Thoracic aorta (tissue), 2 donors: Measurements from ENCODE around the gene CD109. TPM values are rescaled to one million over a fixed set of nuclear protein-coding genes. Genes with fewer than 3 reads are reported as not detected.

ENCODE experiments used
- ATAC-seq: fragments of 150-250 bp; one replicate; pipeline ENCODE4 v1.8.0; 2017; ENCODE audit warnings: low read depth; ENCODE audit not compliant: insufficient number of reproducible peaks, low FRiP score
- DNase-seq: peaks from one replicate; pipeline ENCODE4 v3.0.0-alpha.2; 2020; ENCODE audit warnings: low spot score
- H3K27ac ChIP-seq, 2 donors: fragments of 200-600 bp; sonication (generic); 1 replicate in 1 of 2; 2 replicates in 1 of 2; pipeline ENCODE4 v1.5.1; 2016; ENCODE audit warnings: mild to moderate bottlenecking in 2 of 2, moderate library complexity in 2 of 2
- H3K27me3 ChIP-seq: fragments of 200-600 bp; sonication (generic); replicated peaks from 2 replicates; pipeline ENCODE4 v1.6.0; 2016; ENCODE audit warnings: mild to moderate bottlenecking; ENCODE audit not compliant: insufficient read depth
- H3K36me3 ChIP-seq: fragments of 200-600 bp; sonication (generic); one replicate; pipeline ENCODE4 v1.5.1; 2016
- H3K4me1 ChIP-seq, 2 donors: fragments of 200-600 bp; sonication (generic); 1 replicate in 1 of 2; 2 replicates in 1 of 2; pipeline versions ENCODE4 v1.5.1 to v1.6.0; 2016; ENCODE audit warnings: low read depth in 2 of 2, mild to moderate bottlenecking in 1 of 2; ENCODE audit not compliant: control insufficient read depth in 1 of 2
- H3K4me3 ChIP-seq: fragments of 200-600 bp; sonication (generic); 2 replicates; pipeline ENCODE4 v1.5.1; 2016; ENCODE audit warnings: mild to moderate bottlenecking
- H3K9me3 ChIP-seq: fragments of 200-600 bp; sonication (generic); 2 replicates; pipeline ENCODE4 v1.5.1; 2016
- total RNA-seq, 2 donors: library from RNA; depleted of rRNA; stranded (reverse); fragments of >200 nt; gene quantifications; one replicate each; pipeline versions ENCODE4 v1.1.0 to v1.2.3, GENCODE V29; 2016
- TF ChIP-seq, protein P1 (sequence below): fragments of 200-600 bp; sonication (generic); IDR thresholded peaks from one replicate; pipeline ENCODE4 v1.5.1; 2019; ENCODE audit warnings: antibody characterized with exemption

Gene CD109
- total RNA-seq, 2 donors from 2014 or later = 12.6 to 21.3 TPM

DNA sequence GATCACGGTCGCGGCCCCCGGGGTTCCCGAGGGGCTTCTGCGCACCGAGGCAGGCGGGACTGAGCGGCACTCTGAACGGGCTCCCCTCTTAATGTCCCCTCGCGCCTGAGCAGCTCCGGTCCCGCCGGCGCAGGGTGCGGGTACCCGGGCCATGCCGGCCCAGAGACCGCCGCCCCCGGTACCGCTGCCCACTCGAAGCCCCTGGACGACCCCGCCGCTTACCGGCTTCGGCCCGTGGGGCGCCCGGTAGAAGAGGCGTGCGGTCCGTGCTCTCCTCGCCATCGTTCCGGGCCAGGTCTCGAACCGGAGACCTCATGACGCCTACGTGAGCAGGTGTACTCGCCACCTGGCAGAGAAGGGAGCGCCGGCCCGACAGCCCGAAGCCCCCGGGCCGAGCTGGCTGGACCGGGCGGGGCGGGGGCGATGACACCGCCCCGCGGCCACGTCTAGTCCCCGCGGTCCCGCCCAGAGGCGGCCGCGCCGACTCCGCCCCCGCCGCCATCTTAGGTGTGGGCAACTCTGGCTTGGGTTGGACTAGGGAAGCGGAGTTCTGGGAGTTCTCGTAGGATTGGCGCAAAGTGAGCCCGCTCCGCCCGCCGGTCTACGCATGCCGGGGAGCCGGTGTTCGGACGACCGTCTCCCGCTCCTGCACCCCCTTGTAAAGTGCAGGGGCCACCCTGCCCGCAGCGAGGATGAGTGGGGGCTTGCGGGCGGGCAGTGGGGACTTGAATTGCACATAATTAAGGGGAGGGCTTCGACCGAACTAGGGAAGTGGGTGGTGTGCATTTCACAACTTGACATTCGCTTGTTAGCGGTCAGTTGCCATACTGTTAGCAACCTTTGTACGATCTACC is 42.2 kb upstream of the CD109 start, which contains the start of gene SLC17A5:
TSS of gene SLC17A5 (minus strand) at position 422 of the 854 bp plus-strand sequence. CDS start at position 316, 106 bp downstream.
- ATAC-seq (peak; percentile 99), DNase-seq (peak; percentile 79)
- H3K27me3 ChIP-seq = no peaks in the 10 kb centered on the region
- peak within 1 kb of the TSS; percentile 100 for H3K4me3 ChIP-seq
- peak within 1 kb of the TSS; percentile 95 for H3K27ac ChIP-seq
- peaks cover 8 to 10% of the 10 kb centered on the region in 2 donors for H3K4me1 ChIP-seq
- no peaks in the 10 kb centered on the region for H3K36me3 ChIP-seq
- H3K9me3 ChIP-seq = no peaks in the 10 kb centered on the region
- TF ChIP-seq, protein P1, sequence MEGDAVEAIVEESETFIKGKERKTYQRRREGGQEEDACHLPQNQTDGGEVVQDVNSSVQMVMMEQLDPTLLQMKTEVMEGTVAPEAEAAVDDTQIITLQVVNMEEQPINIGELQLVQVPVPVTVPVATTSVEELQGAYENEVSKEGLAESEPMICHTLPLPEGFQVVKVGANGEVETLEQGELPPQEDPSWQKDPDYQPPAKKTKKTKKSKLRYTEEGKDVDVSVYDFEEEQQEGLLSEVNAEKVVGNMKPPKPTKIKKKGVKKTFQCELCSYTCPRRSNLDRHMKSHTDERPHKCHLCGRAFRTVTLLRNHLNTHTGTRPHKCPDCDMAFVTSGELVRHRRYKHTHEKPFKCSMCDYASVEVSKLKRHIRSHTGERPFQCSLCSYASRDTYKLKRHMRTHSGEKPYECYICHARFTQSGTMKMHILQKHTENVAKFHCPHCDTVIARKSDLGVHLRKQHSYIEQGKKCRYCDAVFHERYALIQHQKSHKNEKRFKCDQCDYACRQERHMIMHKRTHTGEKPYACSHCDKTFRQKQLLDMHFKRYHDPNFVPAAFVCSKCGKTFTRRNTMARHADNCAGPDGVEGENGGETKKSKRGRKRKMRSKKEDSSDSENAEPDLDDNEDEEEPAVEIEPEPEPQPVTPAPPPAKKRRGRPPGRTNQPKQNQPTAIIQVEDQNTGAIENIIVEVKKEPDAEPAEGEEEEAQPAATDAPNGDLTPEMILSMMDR = no peak

DNA sequence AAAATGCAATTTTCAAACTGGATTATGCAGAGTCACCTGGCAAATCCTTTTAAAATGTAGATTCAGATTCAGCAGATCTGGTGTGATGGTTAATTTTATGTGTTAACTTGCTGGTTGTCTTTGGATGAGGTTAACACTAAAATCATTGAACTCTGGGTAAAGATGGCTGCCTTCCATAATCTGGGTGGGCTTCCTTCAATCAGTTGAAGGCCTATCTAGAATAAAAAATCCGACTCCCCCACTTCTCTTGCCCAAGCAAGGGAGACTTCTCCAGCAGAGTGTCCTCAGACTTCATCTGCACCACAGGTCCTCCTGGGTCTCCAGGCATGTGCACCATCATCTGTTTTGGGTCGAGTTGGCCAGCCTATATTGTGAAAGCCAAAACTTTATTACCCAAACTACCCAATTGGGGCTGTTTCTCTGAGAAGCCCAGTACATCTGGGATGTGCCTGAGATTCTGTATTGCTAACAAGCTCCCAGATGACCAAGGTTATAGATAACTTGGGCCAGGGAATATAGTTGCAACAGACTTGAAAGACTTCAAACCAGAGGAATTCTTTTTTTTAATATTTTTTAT is 40.6 kb upstream of the CD109 start:
- Histone ChIP-seq H3K4me3 (peak overlapping the region; percentile 100), H3K9me3 (no peaks in the 10 kb centered on the region), H3K36me3 (no peaks in the 10 kb centered on the region), H3K4me1 (peaks cover 8 to 10% of the 10 kb centered on the region in 2 donors), H3K27ac (peak overlapping the region; percentile 95), H3K27me3 (no peaks in the 10 kb centered on the region)
- no peak for ATAC-seq
- DNase-seq = no peak
- TF ChIP-seq, protein P1 = no peak

DNA sequence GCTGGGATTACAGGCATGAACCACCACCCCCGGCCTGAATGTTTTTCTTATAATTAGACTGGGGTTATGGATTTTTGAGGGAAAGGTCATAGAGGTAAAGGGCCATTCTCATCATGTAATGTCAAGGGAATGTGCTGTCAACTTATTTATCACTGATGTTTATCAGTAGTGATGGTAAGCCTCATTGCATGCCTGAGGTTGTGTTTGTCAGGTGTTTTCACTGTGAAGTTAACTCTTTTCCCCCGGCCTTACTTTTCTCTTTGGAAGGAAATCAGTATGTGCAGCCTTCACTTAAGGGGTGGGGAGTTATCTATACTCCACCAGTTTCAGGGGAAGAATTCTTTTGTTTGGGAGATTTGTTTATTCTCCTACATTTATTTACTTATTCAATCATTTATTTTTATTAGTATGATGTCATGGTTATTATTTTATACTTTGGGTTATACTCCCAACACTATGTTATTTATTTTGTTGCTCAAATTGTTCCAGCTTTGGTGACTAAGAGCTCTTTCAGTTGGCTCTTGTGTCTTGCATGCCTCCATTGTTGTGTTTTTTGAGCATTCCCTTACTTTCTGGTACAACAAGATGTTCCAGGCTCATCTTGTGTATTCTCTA is 39.4 kb upstream of the CD109 start:
- Histone ChIP-seq H3K27me3 (no peaks in the 10 kb centered on the region), H3K4me3 (no peak overlapping the region), H3K36me3 (no peaks in the 10 kb centered on the region), H3K4me1 (peaks cover 8 to 10% of the 10 kb centered on the region in 2 donors), H3K9me3 (no peaks in the 10 kb centered on the region), H3K27ac (no peak overlapping the region)
- DNase-seq = no peak
- ATAC-seq = no peak
- TF ChIP-seq, protein P1 = no peak

DNA sequence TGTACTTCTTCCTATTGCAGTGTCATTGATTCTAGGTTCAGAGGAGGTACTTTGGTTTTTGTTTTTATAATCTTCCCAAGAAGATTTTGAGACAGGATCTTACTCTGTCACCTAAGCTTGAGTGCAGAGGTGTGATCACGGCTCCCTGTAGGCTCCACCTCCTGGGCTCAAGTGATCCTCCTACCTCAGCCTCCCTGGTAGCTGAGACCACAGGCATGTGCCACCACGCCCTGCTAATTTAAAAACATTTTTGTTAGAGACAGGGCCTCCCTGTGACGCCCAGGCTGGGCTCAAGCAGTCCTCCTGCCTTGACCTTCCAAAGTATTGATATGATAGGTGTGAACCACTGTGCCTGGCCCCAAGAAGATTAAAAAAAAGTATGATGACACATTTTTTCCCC is 38.8 kb upstream of the CD109 start:
- H3K27ac ChIP-seq = no peak overlapping the region
- H3K4me1 ChIP-seq = peaks cover 6 to 10% of the 10 kb centered on the region in 2 donors
- ATAC-seq = no peak
- TF ChIP-seq, protein P1 = no peak
- H3K27me3 ChIP-seq = no peaks in the 10 kb centered on the region
- no peak for DNase-seq
- H3K36me3 ChIP-seq = no peaks in the 10 kb centered on the region
- H3K4me3 ChIP-seq = no peak overlapping the region
- H3K9me3 ChIP-seq = no peaks in the 10 kb centered on the region

DNA sequence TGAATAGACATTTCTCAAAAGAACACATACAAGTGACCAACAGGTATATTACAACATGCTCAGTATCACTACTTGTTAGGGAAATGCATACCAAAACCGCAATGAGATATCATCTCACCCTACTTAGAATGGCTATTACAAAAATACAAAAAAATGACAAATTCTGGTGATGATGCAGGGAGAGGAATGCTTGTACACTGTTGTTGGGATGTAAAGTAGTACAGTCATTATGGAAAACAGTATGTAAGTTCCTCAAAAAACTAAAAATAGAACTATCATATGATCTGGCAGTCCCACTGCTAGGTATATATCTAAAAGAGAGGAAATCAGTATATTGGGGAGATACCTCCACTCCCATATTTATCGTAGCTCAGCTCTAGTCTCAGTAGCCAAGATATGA is 31.3 kb upstream of the CD109 start:
- no peaks in the 10 kb centered on the region for H3K27me3 ChIP-seq
- no peaks in the 10 kb centered on the region for H3K4me1 ChIP-seq
- H3K4me3 ChIP-seq = no peak overlapping the region
- DNase-seq = no peak
- H3K9me3 ChIP-seq = no peaks in the 10 kb centered on the region
- no peak overlapping the region for H3K27ac ChIP-seq
- TF ChIP-seq, protein P1 = no peak
- ATAC-seq = no peak
- H3K36me3 ChIP-seq = no peaks in the 10 kb centered on the region
